Measurements from ENCODE around the gene SH3GL2.

The SH3GL2 gene

DNA sequence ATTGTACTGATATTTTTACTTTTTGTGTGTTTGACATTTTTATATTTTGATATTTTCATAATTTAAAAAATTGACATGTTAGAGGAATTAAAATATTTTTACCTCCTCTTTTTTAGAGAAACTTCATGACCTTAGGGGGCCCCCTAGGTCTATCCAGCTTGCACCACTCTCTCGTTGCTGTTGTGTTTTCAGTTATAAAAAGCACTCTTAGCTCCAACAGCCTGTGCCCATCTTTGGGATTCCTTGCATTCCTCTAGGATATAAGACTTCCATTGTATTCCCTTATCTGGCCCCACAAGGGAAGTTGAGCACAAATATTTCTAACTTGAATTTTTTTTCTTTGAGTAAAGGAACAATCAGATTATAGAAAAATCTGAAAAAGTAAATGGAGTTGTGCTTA, 245.3 kb downstream of the SH3GL2 start:
- no peak for DNase-seq

DNA sequence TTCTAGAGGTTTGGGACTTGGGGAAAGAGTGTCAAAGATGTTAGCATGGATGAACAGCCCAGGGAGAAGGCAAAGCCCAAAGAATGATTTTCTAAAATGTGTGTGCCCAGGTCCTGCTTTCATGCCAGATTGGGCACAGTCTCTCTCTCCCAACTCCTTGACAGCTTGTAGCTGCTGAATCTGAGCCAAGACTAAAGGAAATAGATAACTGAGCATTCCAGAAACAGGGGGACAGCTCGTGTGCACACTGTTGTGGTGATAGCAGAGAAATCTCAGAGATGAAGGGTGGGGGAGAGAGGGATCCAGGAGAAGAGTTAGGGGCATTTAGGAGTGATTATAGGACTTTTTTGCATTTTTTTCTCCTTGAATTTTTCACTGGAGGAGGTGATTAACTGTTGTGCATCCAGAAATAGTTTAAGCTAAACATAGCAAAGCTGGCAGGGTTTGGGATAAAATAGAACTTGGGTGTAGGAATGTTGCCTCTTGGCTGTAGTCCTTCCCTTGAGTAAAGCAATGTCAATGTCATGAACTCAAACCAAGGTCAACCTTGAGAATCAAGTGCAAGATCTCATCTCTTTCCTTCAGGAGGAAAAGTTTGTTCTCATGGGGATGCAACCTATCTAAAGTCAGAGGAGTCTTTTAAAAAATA, 245.9 kb downstream of the SH3GL2 start:
- DNase-seq, result no peak

DNA sequence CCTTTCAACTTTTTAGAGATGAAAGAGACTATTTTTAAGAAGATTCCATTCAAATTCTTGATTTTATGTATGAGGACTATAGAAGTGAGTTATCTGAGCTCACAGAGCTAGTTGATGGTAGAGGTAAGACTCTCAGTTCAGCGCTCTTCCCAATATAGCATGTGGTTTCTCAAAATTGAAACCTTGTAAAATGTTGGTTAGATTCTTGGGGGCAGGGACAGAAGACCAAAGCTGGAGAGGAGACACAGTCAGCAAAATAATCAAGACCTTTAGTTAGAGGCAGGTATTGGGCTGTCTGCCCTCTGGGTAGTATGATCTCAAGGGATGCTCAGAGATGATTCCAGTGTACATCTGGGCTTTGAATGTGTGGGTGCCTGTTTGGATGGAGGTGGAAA, 246.4 kb downstream of the SH3GL2 start:
- DNase-seq, result no peak

DNA sequence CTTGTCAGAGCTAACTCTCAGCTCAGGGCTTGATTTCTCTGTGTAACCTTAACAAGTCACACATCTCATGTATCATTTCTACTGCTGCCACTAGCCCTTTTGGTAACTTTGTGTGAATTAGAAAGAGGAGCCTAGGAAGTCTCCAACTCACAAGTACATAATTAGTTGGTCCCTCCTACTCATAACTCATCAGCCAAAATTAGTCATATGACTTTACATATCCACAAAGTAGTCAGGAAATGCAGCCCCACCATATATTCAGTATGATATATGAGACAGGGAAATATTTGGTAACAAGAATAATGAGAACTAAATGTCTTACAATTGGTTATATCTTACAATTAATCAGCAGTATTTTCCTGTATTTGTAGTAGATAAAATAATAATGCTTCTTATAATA, 250.2 kb downstream of the SH3GL2 start:
- DNase-seq, result no peak

DNA sequence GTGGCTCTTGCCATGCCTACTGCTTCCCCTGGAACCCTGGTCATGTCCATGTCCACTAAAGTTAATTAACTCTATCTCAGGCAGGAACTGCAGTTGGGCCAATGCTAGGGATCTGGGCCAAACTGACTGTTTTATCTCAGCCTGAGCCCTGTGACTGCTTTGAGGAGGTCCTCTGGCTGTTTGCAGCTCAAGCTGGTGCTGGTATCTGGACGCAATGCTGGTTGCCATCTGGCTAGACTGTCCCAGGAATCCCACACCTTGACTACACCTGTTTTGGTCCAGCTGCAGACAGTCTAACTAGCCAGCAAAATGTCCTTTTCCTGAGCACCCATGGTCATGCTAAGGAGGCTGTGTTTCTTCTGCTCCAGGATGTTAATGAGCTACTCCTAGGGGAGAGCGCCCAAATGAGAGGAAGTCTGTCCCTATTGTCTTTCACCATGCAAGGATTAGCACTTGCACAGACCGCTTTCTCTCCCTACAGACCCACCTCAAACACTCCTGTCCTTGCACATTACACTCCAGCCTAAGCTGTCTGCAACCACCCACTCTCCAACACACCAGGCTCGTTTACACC, 251.0 kb downstream of the SH3GL2 start:
- DNase-seq, result no peak

DNA sequence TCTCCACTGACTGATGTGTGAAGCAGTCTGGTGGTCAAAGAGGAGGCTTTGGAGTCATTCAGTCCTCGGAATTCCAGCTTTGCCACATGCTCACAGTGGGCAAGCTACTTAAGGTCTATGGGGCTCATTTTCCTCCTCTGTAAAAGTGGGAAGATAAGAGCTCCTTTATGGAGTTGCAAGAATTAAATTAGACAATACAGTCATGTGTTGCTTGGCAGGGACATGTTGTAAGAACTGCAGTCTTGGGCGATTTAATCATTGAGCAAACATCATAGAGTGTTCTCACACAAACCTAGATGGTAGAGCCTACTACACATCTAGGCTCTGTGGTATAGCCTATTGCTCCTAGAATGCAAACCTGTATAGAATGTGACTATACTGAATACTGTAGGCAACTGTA, 253.9 kb downstream of the SH3GL2 start:
- DNase-seq, result no peak

DNA sequence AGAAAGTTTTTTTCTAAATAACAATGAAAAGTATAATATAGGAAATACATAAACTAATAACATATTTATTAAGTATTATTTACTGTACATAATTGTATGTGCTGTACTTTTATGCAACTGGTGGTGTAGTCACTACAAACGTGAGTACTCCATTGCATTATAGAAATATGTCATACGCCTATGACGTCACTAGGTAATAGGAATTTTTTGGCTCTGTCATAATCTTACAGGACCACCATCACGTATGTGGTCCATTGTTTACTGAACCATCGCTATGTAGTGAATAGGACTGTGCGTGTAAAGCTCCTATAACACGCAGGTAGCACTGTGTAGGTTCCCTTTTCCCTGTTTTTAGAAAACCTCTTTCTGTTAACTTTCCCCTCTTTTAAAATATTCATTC, 255.0 kb downstream of the SH3GL2 start:
- no peak for DNase-seq

DNA sequence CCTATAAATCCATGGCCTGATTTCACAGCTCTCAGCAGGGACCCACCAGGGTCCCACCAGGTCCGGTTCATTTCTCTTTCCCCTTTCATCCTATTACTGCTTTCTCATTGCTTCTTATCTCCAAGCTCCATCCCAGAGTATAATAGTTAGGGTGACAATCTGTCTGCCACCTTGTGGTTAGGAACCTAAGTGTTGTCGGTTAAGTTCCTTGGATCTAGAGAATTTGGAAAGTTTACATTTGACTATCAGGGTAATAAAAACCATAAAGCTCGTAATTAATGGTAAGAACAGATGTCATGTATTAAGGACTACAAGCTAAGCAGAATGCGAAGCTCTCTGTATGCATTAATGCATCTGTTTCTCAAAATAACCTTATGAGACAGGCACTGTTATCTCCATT, 259.1 kb downstream of the SH3GL2 start:
- DNase-seq, result no peak

DNA sequence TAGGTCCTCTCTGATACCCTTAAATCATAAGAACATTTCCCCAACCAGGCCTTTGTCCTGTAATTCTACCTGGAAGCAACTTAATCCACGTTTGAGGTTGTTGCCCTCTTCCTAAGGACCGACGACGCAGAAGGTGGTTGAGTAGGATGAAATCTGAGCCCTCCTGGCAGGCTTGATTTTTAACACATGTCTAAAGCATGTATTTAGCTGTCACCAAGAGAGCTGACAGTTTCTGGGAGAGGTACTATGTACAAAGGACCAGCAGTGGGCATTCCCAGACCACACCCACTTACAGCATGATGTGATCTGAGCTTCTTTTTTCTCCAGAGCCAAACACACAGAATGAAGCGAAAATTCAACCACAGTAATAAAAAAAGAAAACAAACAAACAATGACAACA, 260.9 kb downstream of the SH3GL2 start:
- peak; percentile 55 for DNase-seq

DNA sequence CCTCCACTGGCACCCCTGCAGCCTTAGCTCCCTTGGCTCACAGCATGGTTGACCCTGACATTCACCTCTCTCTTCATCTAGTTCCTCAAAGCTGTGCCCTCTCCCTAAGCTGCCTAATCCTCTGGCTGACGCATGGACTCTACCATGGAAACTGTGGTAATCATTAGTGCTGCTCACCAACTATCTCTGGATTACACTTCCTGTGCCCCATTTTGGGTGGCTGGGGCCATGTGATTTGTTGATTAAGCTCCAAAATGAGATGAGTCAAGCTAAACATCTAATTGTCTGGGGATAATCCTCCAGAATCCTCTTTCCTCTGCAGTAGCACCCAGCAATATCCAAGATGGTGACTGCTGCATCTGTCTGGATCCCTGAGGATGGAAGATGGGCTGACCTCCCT, 264.4 kb downstream of the SH3GL2 start:
- DNase-seq, result no peak
